ENCODE measurements around the gene ZMYND19.

- TF ChIP-seq CTCF (IDR thresholded peaks at IDR 0.05) (no peak), POLR2A (IDR thresholded peaks at IDR 0.05) (no peak), POLR2AphosphoS5 (IDR thresholded peaks at IDR 0.05; ENCODE audit: insufficient read depth in 1 of 2, low read depth in 1 of 2) (no peak)
These were observed 14.4 kb downstream of the ZMYND19 start for GRCh38 chr9:137575716-137576411.
